HEK293 (cell line): ENCODE results near the gene WRNIP1.

ENCODE experiments used
- CTCF ChIP-seq: fragments of 450-650 bp; formaldehyde crosslinking; IDR thresholded peaks from 2 replicates; pipeline ENCODE4 v1.5.1; 2016; ENCODE audit warnings: missing biosample characterization, missing genetic modification characterization
- SETDB1 ChIP-seq: IDR thresholded peaks from one replicate; pipeline ENCODE4 v1.6.1; 2017; ENCODE audit warnings: mild to moderate bottlenecking, low read length, moderate library complexity, mixed read lengths; ENCODE audit not compliant: insufficient read length
- ZBTB8A ChIP-seq: fragments of 450-650 bp; formaldehyde crosslinking; IDR thresholded peaks from 2 replicates; pipeline ENCODE4 v1.5.1; 2016; ENCODE audit warnings: missing biosample characterization, missing genetic modification characterization
- ZNF121 ChIP-seq: fragments of 450-650 bp; formaldehyde crosslinking; IDR thresholded peaks from 2 replicates; pipeline ENCODE4 v1.5.1; 2016; ENCODE audit warnings: missing biosample characterization, missing genetic modification characterization
- ZNF174 ChIP-seq: fragments of 450-650 bp; formaldehyde crosslinking; IDR thresholded peaks from 2 replicates; pipeline ENCODE4 v1.5.0; 2017; ENCODE audit warnings: missing biosample characterization, mild to moderate bottlenecking, missing genetic modification characterization
- ZNF239 ChIP-seq: fragments of 450-650 bp; formaldehyde crosslinking; IDR thresholded peaks from 2 replicates; pipeline ENCODE4 v1.5.1; 2016; ENCODE audit warnings: missing biosample characterization, missing genetic modification characterization
- ZNF266 ChIP-seq: fragments of 450-650 bp; formaldehyde crosslinking; IDR thresholded peaks from 2 replicates; pipeline ENCODE4 v1.5.1; 2016; ENCODE audit warnings: missing biosample characterization, missing genetic modification characterization, low read depth
- ZNF280C ChIP-seq: fragments of 450-650 bp; formaldehyde crosslinking; IDR thresholded peaks from 2 replicates; pipeline ENCODE4 v1.5.1; 2016; ENCODE audit warnings: missing biosample characterization, missing genetic modification characterization
- ZNF830 ChIP-seq: fragments of 450-650 bp; IDR thresholded peaks from 2 replicates; pipeline ENCODE4 v1.5.0; 2018; ENCODE audit warnings: missing biosample characterization, missing genetic modification characterization, low read depth, mild to moderate bottlenecking, moderate library complexity
- ZSCAN23 ChIP-seq: fragments of 450-650 bp; formaldehyde crosslinking; IDR thresholded peaks from 2 replicates; pipeline ENCODE4 v1.5.1; 2016; ENCODE audit warnings: missing biosample characterization, missing genetic modification characterization
- ZSCAN30 ChIP-seq: fragments of 450-650 bp; IDR thresholded peaks from 2 replicates; pipeline ENCODE4 v1.5.1; 2018; ENCODE audit warnings: missing biosample characterization, mild to moderate bottlenecking, missing genetic modification characterization, moderate library complexity

- no peak for TF ChIP-seq ZNF239 (tag by site-specific recombination)
- TF ChIP-seq ZNF266 (tag by site-specific recombination), result no peak
- no peak for TF ChIP-seq ZNF830 (tag by site-specific recombination)
- TF ChIP-seq SETDB1, result no peak
- TF ChIP-seq CTCF (tag by site-specific recombination), result no peak
- no peak for TF ChIP-seq ZBTB8A (tag by site-specific recombination)
- TF ChIP-seq ZNF121 (tag by site-specific recombination), result no peak
- no peak for TF ChIP-seq ZNF174
- no peak for TF ChIP-seq ZSCAN30 (tag by site-specific recombination)
- TF ChIP-seq ZNF280C (tag by site-specific recombination), result no peak
- no peak for TF ChIP-seq ZSCAN23 (tag by site-specific recombination)
Observed at GRCh38 chr6:2748183-2748582, 17.0 kb upstream of the WRNIP1 start.
